H9 (cell line): ENCODE measurements around the gene CD300LG. TPM values are rescaled to one million over a fixed set of nuclear protein-coding genes. Genes with fewer than 3 reads are reported as not detected.

Source experiments
- DNase-seq: peaks from one replicate; pipeline ENCODE4 v3.0.0-alpha.2; 2017
- H2AFZ ChIP-seq: one replicate; pipeline ENCODE4 v1.6.1; 2013; ENCODE audit warnings: mild to moderate bottlenecking, low read length, control low read depth, moderate library complexity
- H2AK5ac ChIP-seq: 2 replicates; pipeline ENCODE4 v1.6.1; 2013; ENCODE audit warnings: low read length, control low read depth, mixed read lengths; ENCODE audit not compliant: insufficient read length
- H2BK120ac ChIP-seq: one replicate; pipeline ENCODE4 v1.6.1; 2013; ENCODE audit warnings: low read depth, mild to moderate bottlenecking, low read length, control low read depth, inconsistent platforms; ENCODE audit not compliant: poor library complexity, severe bottlenecking
- H2BK12ac ChIP-seq: 2 replicates; pipeline ENCODE4 v1.6.1; 2013; ENCODE audit warnings: low read length, control low read depth, mixed read lengths, low read depth; ENCODE audit not compliant: insufficient read length
- H2BK15ac ChIP-seq: 2 replicates; pipeline ENCODE4 v1.6.1; 2013; ENCODE audit warnings: low read depth, low read length, control low read depth
- H2BK20ac ChIP-seq: one replicate; pipeline ENCODE4 v1.6.1; 2013; ENCODE audit warnings: low read depth, mild to moderate bottlenecking, low read length, control low read depth, inconsistent platforms; ENCODE audit not compliant: poor library complexity, severe bottlenecking
- H2BK5ac ChIP-seq: 2 replicates; pipeline ENCODE4 v1.6.1; 2013; ENCODE audit warnings: low read length, control low read depth, mixed read lengths; ENCODE audit not compliant: insufficient read length
- H3K14ac ChIP-seq: 2 replicates; pipeline ENCODE4 v1.6.1; 2013; ENCODE audit warnings: low read length, control low read depth; ENCODE audit not compliant: insufficient read depth
- H3K18ac ChIP-seq: 2 replicates; pipeline ENCODE4 v1.6.1; 2013; ENCODE audit warnings: low read depth, mild to moderate bottlenecking, mixed read lengths, low read length, control low read depth; ENCODE audit not compliant: insufficient read length
- H3K23ac ChIP-seq: 2 replicates; pipeline ENCODE4 v1.6.1; 2013; ENCODE audit warnings: low read length, control low read depth, mixed read lengths, low read depth; ENCODE audit not compliant: insufficient read length
- H3K23me2 ChIP-seq: 2 replicates; pipeline ENCODE4 v1.6.1; 2013; ENCODE audit warnings: low read depth, mild to moderate bottlenecking, mixed read lengths, low read length, control low read depth; ENCODE audit not compliant: insufficient read length, poor library complexity, severe bottlenecking
- H3K27ac ChIP-seq: 2 replicates; pipeline ENCODE4 v1.5.1; 2013; ENCODE audit warnings: low read length, control low read depth, mixed read lengths, low read depth; ENCODE audit not compliant: insufficient read length
- H3K27me3 ChIP-seq: 2 replicates; pipeline ENCODE4 v1.6.1; 2013; ENCODE audit warnings: low read length, control low read depth, inconsistent platforms; ENCODE audit not compliant: insufficient read depth
- H3K4ac ChIP-seq: 2 replicates; pipeline ENCODE4 v1.6.1; 2013; ENCODE audit warnings: low read depth, mild to moderate bottlenecking, control low read depth, inconsistent platforms, low read length, moderate library complexity
- H3K4me1 ChIP-seq: 2 replicates; pipeline ENCODE4 v1.6.1; 2013; ENCODE audit warnings: low read length, control low read depth, inconsistent platforms; ENCODE audit not compliant: insufficient read depth
- H3K4me2 ChIP-seq: 2 replicates; pipeline ENCODE4 v1.6.1; 2013; ENCODE audit warnings: low read length, control low read depth, mixed read lengths; ENCODE audit not compliant: insufficient read length, insufficient read depth
- H3K56ac ChIP-seq: 2 replicates; pipeline ENCODE4 v1.6.1; 2013; ENCODE audit warnings: low read depth, mild to moderate bottlenecking, mixed read lengths, low read length, control low read depth; ENCODE audit not compliant: insufficient read length
- H3K79me1 ChIP-seq: 2 replicates; pipeline ENCODE4 v1.6.1; 2013; ENCODE audit warnings: low read depth, mild to moderate bottlenecking, moderate library complexity, low read length, control low read depth, inconsistent platforms; ENCODE audit not compliant: insufficient read depth, poor library complexity, severe bottlenecking
- H3K79me2 ChIP-seq: 2 replicates; pipeline ENCODE4 v1.6.1; 2013; ENCODE audit warnings: low read length, control low read depth, inconsistent platforms; ENCODE audit not compliant: insufficient read depth
- H3K9ac ChIP-seq: 2 replicates; pipeline ENCODE4 v1.6.1; 2013; ENCODE audit warnings: low read length, control low read depth, mixed read lengths; ENCODE audit not compliant: insufficient read length; ENCODE audit errors: extremely low read depth
- H3K9me3 ChIP-seq: one replicate; pipeline ENCODE4 v1.6.1; 2013; ENCODE audit warnings: low read depth, low read length, inconsistent platforms; ENCODE audit not compliant: control insufficient read depth
- H3T11ph ChIP-seq: one replicate; pipeline ENCODE4 v1.6.1; 2013; ENCODE audit warnings: mild to moderate bottlenecking, low read length, control low read depth, inconsistent platforms
- H4K20me1 ChIP-seq: one replicate; pipeline ENCODE4 v1.6.1; 2013; ENCODE audit not compliant: control insufficient read depth, insufficient read length, insufficient read depth
- H4K5ac ChIP-seq: 2 replicates; pipeline ENCODE4 v1.6.1; 2013; ENCODE audit warnings: low read depth, mild to moderate bottlenecking, mixed read lengths, low read length, control low read depth; ENCODE audit not compliant: insufficient read length
- H4K8ac ChIP-seq: replicated peaks from 2 replicates; pipeline ENCODE4 v1.6.1; 2013; ENCODE audit warnings: low read length, control low read depth, mixed read lengths, low read depth; ENCODE audit not compliant: insufficient read length
- H4K91ac ChIP-seq: 2 replicates; pipeline ENCODE4 v1.6.1; 2013; ENCODE audit warnings: low read depth, mild to moderate bottlenecking, moderate library complexity, mixed read lengths, low read length, control low read depth; ENCODE audit not compliant: insufficient read length
- H3K27ac Mint-ChIP-seq, 3 experiments: 2 replicates in 2 of 3; 3 replicates in 1 of 3; pipeline ENCODE4 v1.8.0; 2020 to 2021; ENCODE audit warnings: mixed read lengths in 3 of 3, mild to moderate bottlenecking in 1 of 3, moderate library complexity in 1 of 3
- H3K27me3 Mint-ChIP-seq: 2 replicates; pipeline ENCODE4 v1.8.0; 2021; ENCODE audit warnings: low read depth, mild to moderate bottlenecking, moderate library complexity, mixed read lengths
- H3K36me3 Mint-ChIP-seq, 3 experiments: 2 replicates in 2 of 3; 3 replicates in 1 of 3; pipeline ENCODE4 v1.8.0; 2020 to 2021; ENCODE audit warnings: low read depth in 3 of 3, mixed read lengths in 3 of 3; ENCODE audit not compliant: insufficient read depth in 1 of 3
- H3K4me1 Mint-ChIP-seq, 2 experiments: 2 replicates each; pipeline ENCODE4 v1.8.0; 2020; ENCODE audit warnings: mixed read lengths in 2 of 2
- H3K4me3 Mint-ChIP-seq, 2 experiments: 2 replicates in 1 of 2; 3 replicates in 1 of 2; pipeline ENCODE4 v1.8.0; 2020 to 2021; ENCODE audit warnings: mild to moderate bottlenecking in 2 of 2, mixed read lengths in 2 of 2, moderate library complexity in 1 of 2
- H3K9me3 Mint-ChIP-seq, 2 experiments: 2 replicates in 1 of 2; 3 replicates in 1 of 2; pipeline ENCODE4 v1.8.0; 2020; ENCODE audit warnings: mild to moderate bottlenecking in 2 of 2, mixed read lengths in 2 of 2, moderate library complexity in 1 of 2
- WGBS: extraction: QIAGEN DNeasy Blood & Tissue Kit; methylation state at CpG from one replicate; pipeline ENCODE4 v1.1.7; 2013; ENCODE audit warnings: missing lambda C conversion rate, low lambda C conversion rate, mixed read lengths; ENCODE audit not compliant: insufficient read length; ENCODE audit errors: extremely low coverage; 5-methylcytosine and 5-hydroxymethylcytosine counted together
- total RNA-seq: library from RNA; stranded (reverse); gene quantifications from 2 replicates; pipeline ENCODE4 v1.2.1, GENCODE V29; 2021
- TF ChIP-seq, protein P1 (sequence below): fragments of 200-600 bp; sonication (generic); conservative IDR thresholded peaks from 3 replicates; pipeline ENCODE4 v1.8.0; 2021; ENCODE audit warnings: antibody characterized with exemption, mild to moderate bottlenecking

Gene CD300LG
- total RNA-seq, 1 experiment from 2014 or later = not detected

GRCh38 chr17:43905400-43905984 lies 58.5 kb downstream of the CD300LG start:
- TF ChIP-seq, protein P1, sequence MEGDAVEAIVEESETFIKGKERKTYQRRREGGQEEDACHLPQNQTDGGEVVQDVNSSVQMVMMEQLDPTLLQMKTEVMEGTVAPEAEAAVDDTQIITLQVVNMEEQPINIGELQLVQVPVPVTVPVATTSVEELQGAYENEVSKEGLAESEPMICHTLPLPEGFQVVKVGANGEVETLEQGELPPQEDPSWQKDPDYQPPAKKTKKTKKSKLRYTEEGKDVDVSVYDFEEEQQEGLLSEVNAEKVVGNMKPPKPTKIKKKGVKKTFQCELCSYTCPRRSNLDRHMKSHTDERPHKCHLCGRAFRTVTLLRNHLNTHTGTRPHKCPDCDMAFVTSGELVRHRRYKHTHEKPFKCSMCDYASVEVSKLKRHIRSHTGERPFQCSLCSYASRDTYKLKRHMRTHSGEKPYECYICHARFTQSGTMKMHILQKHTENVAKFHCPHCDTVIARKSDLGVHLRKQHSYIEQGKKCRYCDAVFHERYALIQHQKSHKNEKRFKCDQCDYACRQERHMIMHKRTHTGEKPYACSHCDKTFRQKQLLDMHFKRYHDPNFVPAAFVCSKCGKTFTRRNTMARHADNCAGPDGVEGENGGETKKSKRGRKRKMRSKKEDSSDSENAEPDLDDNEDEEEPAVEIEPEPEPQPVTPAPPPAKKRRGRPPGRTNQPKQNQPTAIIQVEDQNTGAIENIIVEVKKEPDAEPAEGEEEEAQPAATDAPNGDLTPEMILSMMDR = no peak
- H2AK5ac ChIP-seq = no peak overlapping the region
- no peaks in the 10 kb centered on the region for H3K79me2 ChIP-seq
- peaks cover 34% of the 10 kb centered on the region for H3K23me2 ChIP-seq
- H3K18ac ChIP-seq = no peak overlapping the region
- Mint-ChIP-seq H3K4me3 (peak overlapping the region; percentile 69 to 89), H3K36me3 (no peaks in the 10 kb centered on the region), H3K27ac (no peak overlapping the region), H3K27me3 (peaks cover 83% of the 10 kb centered on the region), H3K4me1 (peaks cover 30 to 44% of the 10 kb centered on the region in 2 experiments), H3K9me3 (no peaks in the 10 kb centered on the region)
- H4K8ac ChIP-seq = no peak overlapping the region
- peak; percentile 52 for DNase-seq
- H3K27me3 ChIP-seq = no peaks in the 10 kb centered on the region
- H4K5ac ChIP-seq = no peak overlapping the region
- no peak overlapping the region for H3K9ac ChIP-seq
- no peak overlapping the region for H4K91ac ChIP-seq
- H4K20me1 ChIP-seq = no peaks in the 10 kb centered on the region
- no peaks in the 10 kb centered on the region for H3K9me3 ChIP-seq
- no peak overlapping the region for H2AFZ ChIP-seq
- H3K4ac ChIP-seq = no peak overlapping the region
- H3K4me2 ChIP-seq = peak overlapping the region; percentile 65
- H2BK12ac ChIP-seq = no peak overlapping the region
- no peak overlapping the region for H3K23ac ChIP-seq
- H2BK15ac ChIP-seq = no peak overlapping the region
- no peaks in the 10 kb centered on the region for H3K79me1 ChIP-seq
- H3T11ph ChIP-seq = no peak overlapping the region
- H2BK20ac ChIP-seq = no peak overlapping the region
- WGBS = no CpG with 5 or more reads among the region's 3 CpGs
- H3K4me1 ChIP-seq = no peaks in the 10 kb centered on the region; the same call in 1 of the 2 replicates
- no peak overlapping the region for H3K27ac ChIP-seq
- H3K56ac ChIP-seq = no peak overlapping the region
- no peak overlapping the region for H2BK120ac ChIP-seq
- H2BK5ac ChIP-seq = no peak overlapping the region
- no peak overlapping the region for H3K14ac ChIP-seq
